Activated naive CD4-positive, alpha-beta T cell treated with anti-CD3 and anti-CD28 coated beads, Interleukin-2, amount 50 U/mL, for 72 hours (primary cell): Measurements from ENCODE around the gene SDK1. TPM values are rescaled to one million over a fixed set of nuclear protein-coding genes. Genes with fewer than 3 reads are reported as not detected.
A peak's percentile ranks its signal among the peaks of the same experiment; 100 is the strongest.

ENCODE experiments used
- ATAC-seq, 2 donors: fragments of 150-1000 bp; cut with Tn5 transposase; 2 replicates each; pipeline ENCODE4 v1.10.0; 2021; ENCODE audit warnings: mild to moderate bottlenecking in 2 of 2, moderate library complexity in 2 of 2
- DNase-seq, 2 donors: peaks; one replicate each; pipeline ENCODE4 v3.0.0; 2021 to 2022; ENCODE audit warnings: low spot score in 2 of 2
- H3K27ac Mint-ChIP-seq, 2 donors: one replicate each; pipeline ENCODE4 v1.8.0; 2022; ENCODE audit warnings: mild to moderate bottlenecking in 2 of 2, mixed read lengths in 2 of 2
- H3K36me3 Mint-ChIP-seq, 2 donors: one replicate each; pipeline ENCODE4 v1.8.0; 2022; ENCODE audit warnings: mixed read lengths in 2 of 2
- H3K9me3 Mint-ChIP-seq, 2 donors: one replicate each; pipeline ENCODE4 v1.8.0; 2022; ENCODE audit warnings: mixed read lengths in 2 of 2
- total RNA-seq, 2 donors: library from RNA; stranded (reverse); gene quantifications; one replicate each; pipeline ENCODE4 v1.2.3, GENCODE V29; 2022

The SDK1 gene
- total RNA-seq, 2 donors from 2014 or later: 1.3 to 2.1 TPM

GRCh38 chr7:3279147-3279818 lies 21.8 kb upstream of the SDK1 start:
- H3K27ac Mint-ChIP-seq: no peak overlapping the region
- H3K36me3 Mint-ChIP-seq: no peaks in the 10 kb centered on the region
- DNase-seq (no peak), ATAC-seq (no peak)
- H3K9me3 Mint-ChIP-seq: peaks cover 0 to 5% of the 10 kb centered on the region in 2 donors

- ATAC-seq: no peak
- no peaks in the 10 kb centered on the region for H3K36me3 Mint-ChIP-seq
These were observed 20.6 kb upstream of the SDK1 start for GRCh38 chr7:3280445-3280844.

GRCh38 chr7:3280946-3281656 lies 20.0 kb upstream of the SDK1 start:
- Mint-ChIP-seq H3K9me3 (peaks cover 0 to 5% of the 10 kb centered on the region in 2 donors), H3K27ac (peak overlapping the region in 1 of 2 donors; percentile 83), H3K36me3 (no peaks in the 10 kb centered on the region)
- DNase-seq (no peak), ATAC-seq (no peak)

More at GRCh38 chr7:3280445-3280844, 20.6 kb upstream of the SDK1 start:
- no peak for DNase-seq
- peaks cover 0 to 5% of the 10 kb centered on the region in 2 donors for H3K9me3 Mint-ChIP-seq
- no peak overlapping the region for H3K27ac Mint-ChIP-seq

GRCh38 chr7:3282457-3282856 lies 18.6 kb upstream of the SDK1 start:
- Mint-ChIP-seq H3K9me3 (peaks cover 0 to 7% of the 10 kb centered on the region in 2 donors), H3K27ac (no peak overlapping the region), H3K36me3 (no peaks in the 10 kb centered on the region)
- no peak for DNase-seq
- ATAC-seq: no peak

GRCh38 chr7:3283130-3283704 lies 17.8 kb upstream of the SDK1 start:
- H3K9me3 Mint-ChIP-seq: peaks cover 0 to 4% of the 10 kb centered on the region in 2 donors
- DNase-seq: no peak
- no peak for ATAC-seq
- H3K27ac Mint-ChIP-seq: no peak overlapping the region
- H3K36me3 Mint-ChIP-seq: no peaks in the 10 kb centered on the region

- Mint-ChIP-seq H3K36me3 (no peaks in the 10 kb centered on the region), H3K9me3 (peaks cover 0 to 4% of the 10 kb centered on the region in 2 donors), H3K27ac (no peak overlapping the region)
- DNase-seq (no peak), ATAC-seq (no peak)
These were observed 15.4 kb upstream of the SDK1 start for GRCh38 chr7:3285652-3286051.

GRCh38 chr7:3289996-3290395 lies 11.1 kb upstream of the SDK1 start:
- ATAC-seq: no peak
- no peak for DNase-seq
- no peaks in the 10 kb centered on the region for H3K36me3 Mint-ChIP-seq
- no peak overlapping the region for H3K27ac Mint-ChIP-seq
- peaks cover 0 to 4% of the 10 kb centered on the region in 2 donors for H3K9me3 Mint-ChIP-seq

- H3K36me3 Mint-ChIP-seq: no peaks in the 10 kb centered on the region
- no peak overlapping the region for H3K27ac Mint-ChIP-seq
- DNase-seq (no peak), ATAC-seq (no peak)
- H3K9me3 Mint-ChIP-seq: no peaks in the 10 kb centered on the region
These were observed 8.4 kb upstream of the SDK1 start for GRCh38 chr7:3292694-3293093.

GRCh38 chr7:3294432-3295100 lies 6.5 kb upstream of the SDK1 start:
- Mint-ChIP-seq H3K9me3 (no peaks in the 10 kb centered on the region), H3K27ac (no peak overlapping the region), H3K36me3 (no peaks in the 10 kb centered on the region)
- DNase-seq (no peak), ATAC-seq (no peak)

GRCh38 chr7:3297105-3297819 lies 3.8 kb upstream of the SDK1 start:
- ATAC-seq (no peak), DNase-seq (no peak)
- H3K9me3 Mint-ChIP-seq: no peaks in the 10 kb centered on the region
- no peaks in the 10 kb centered on the region for H3K36me3 Mint-ChIP-seq
- peak overlapping the region in 1 of 2 donors; percentile 66 for H3K27ac Mint-ChIP-seq

- DNase-seq: no peak
- H3K9me3 Mint-ChIP-seq: no peaks in the 10 kb centered on the region
- ATAC-seq: peak in 1 of 2 donors; percentile 0
- no peak overlapping the region for H3K27ac Mint-ChIP-seq
- H3K36me3 Mint-ChIP-seq: no peaks in the 10 kb centered on the region
These were observed 816 bp upstream of the SDK1 start for GRCh38 chr7:3300221-3300650.

- no peak for DNase-seq
- H3K9me3 Mint-ChIP-seq: no peaks in the 10 kb centered on the region
- H3K27ac Mint-ChIP-seq: no peak overlapping the region
- no peaks in the 10 kb centered on the region for H3K36me3 Mint-ChIP-seq
- peak; percentile 17 to 27 for ATAC-seq
These were observed 338 bp downstream of the SDK1 start for GRCh38 chr7:3301449-3301731.

- no peak overlapping the region for H3K27ac Mint-ChIP-seq
- no peaks in the 10 kb centered on the region for H3K36me3 Mint-ChIP-seq
- no peak for ATAC-seq
- H3K9me3 Mint-ChIP-seq: no peaks in the 10 kb centered on the region
- peak in 1 of 2 donors; percentile 10 for DNase-seq
These were observed 973 bp downstream of the SDK1 start for GRCh38 chr7:3301831-3302618.

- ATAC-seq: no peak
- no peak for DNase-seq
- Mint-ChIP-seq H3K9me3 (no peaks in the 10 kb centered on the region), H3K36me3 (no peaks in the 10 kb centered on the region), H3K27ac (no peak overlapping the region)
These were observed 1.7 kb downstream of the SDK1 start for GRCh38 chr7:3302681-3303320.

GRCh38 chr7:3304131-3304530 lies 3.1 kb downstream of the SDK1 start:
- Mint-ChIP-seq H3K36me3 (no peaks in the 10 kb centered on the region), H3K9me3 (no peaks in the 10 kb centered on the region), H3K27ac (no peak overlapping the region)
- ATAC-seq (no peak), DNase-seq (no peak)

- H3K27ac Mint-ChIP-seq: no peak overlapping the region
- no peak for DNase-seq
- ATAC-seq: no peak
- H3K36me3 Mint-ChIP-seq: no peaks in the 10 kb centered on the region
- H3K9me3 Mint-ChIP-seq: no peaks in the 10 kb centered on the region
These were observed 6.4 kb downstream of the SDK1 start for GRCh38 chr7:3307435-3307834.
